ENCODE results near the gene MED27. TPM values are rescaled to one million over a fixed set of nuclear protein-coding genes. Genes with fewer than 3 reads are reported as not detected.
"Not testable (repeated sequence)": the region's sequence is repeated elsewhere in the genome, so short reads cannot be mapped to it uniquely, and the experiment has no call there.

The MED27 gene
- total RNA-seq, 2 experiments from 2014 or later, result 33.0 to 35.0 TPM

DNA sequence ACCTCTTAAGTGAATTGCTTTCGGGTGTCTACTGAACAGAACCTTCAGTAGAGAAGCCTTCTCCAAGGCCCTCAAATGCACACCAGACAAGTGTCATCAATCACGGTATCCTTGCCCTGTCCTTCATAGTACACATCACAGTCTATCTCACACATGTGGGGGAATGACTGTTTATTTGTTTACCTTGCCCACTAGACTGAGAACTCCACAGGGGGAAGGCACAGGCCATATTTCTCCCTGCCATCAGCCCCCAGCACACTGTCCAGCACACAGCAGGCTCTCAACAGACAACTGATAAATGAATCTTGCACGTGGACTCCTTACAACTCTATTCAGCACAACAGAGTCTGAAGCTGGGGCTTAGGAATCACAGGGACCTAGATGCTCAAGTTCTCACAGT lies 128.5 kb downstream of the MED27 start:
- CTCF ChIA-PET, result no interaction called here
- POLR2A ChIA-PET, result no interaction called here

- ChIA-PET POLR2A (no interaction called here), CTCF (no interaction called here)
Measured at GRCh38 chr9:131950487-131950886, 129.2 kb downstream of the MED27 start.

DNA sequence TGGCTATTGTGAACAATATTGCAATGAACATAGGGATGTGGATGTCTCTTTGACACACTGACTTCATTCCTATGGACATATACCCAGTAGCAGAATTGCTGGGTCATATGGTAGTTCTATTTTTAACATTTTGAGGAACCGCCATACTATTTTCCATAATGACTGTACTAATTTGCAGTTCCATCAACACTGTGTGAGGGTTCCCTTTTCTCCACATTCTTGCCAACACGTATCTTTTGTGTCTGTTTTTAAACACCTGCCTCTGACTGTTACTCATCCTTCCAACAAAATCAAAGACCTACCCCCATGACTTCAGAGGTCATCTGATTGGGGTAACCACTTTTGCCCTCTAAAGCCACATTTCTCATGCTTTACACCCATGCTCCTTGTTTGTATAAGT lies 133.5 kb downstream of the MED27 start:
- ChIA-PET POLR2A (no interaction called here), CTCF (no interaction called here)

- ChIA-PET POLR2A (no interaction called here), CTCF (no interaction called here)
Measured at GRCh38 chr9:131943351-131943841, 136.3 kb downstream of the MED27 start.

GRCh38 chr9:131942146-131942720 lies 137.4 kb downstream of the MED27 start:
- CTCF ChIA-PET, result no interaction called here
- POLR2A ChIA-PET, result interaction anchor here (0.6 kb wide), 1 partner anchor 153 kb away, joined by 3 read pairs; no protein-coding TSS in a partner anchor

GRCh38 chr9:131937451-131937850 lies 142.2 kb downstream of the MED27 start:
- POLR2A ChIA-PET, result no interaction called here
- CTCF ChIA-PET, result no interaction called here

GRCh38 chr9:131936929-131937328 lies 142.7 kb downstream of the MED27 start:
- CTCF ChIA-PET, result no interaction called here
- POLR2A ChIA-PET, result no interaction called here

DNA sequence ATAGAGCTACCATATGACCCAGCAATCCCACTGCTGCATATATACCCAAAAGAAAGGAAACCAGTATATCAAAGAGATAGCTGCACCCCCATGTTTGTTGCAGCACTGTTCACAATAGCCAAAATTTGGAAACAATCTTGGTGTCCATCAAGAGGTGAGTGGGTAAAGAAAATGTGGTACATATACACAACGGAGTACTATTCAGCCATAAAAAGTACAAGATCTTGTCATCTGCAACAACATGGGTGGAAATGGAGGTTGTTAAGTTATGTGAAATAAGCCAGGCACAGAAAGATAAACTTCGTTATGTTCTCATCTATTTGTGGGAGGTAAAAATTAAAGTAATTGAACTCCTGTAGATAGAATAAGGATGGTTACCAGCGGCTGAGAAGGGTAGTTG lies 145.0 kb downstream of the MED27 start:
- CTCF ChIA-PET, result no interaction called here
- POLR2A ChIA-PET, result no interaction called here

DNA sequence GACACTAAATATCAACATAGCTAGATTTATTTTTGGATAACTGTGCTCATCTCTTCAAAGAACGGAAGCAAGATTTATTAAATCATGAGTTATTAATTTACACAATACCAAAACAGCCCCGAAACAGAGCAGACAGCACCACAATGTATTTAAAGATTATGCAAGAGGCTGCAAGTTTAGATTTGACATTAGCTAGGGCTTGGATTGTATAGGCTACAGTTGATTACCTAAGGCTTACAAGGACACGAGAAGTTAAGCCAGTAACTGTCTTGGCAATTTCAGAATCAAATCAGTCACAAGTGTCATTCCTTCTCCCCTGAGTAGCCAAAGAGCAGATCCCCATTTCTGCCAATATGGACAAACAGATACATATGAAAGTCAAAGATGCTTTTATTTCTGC lies 152.6 kb downstream of the MED27 start:
- POLR2A ChIA-PET, result no interaction called here
- CTCF ChIA-PET, result no interaction called here

DNA sequence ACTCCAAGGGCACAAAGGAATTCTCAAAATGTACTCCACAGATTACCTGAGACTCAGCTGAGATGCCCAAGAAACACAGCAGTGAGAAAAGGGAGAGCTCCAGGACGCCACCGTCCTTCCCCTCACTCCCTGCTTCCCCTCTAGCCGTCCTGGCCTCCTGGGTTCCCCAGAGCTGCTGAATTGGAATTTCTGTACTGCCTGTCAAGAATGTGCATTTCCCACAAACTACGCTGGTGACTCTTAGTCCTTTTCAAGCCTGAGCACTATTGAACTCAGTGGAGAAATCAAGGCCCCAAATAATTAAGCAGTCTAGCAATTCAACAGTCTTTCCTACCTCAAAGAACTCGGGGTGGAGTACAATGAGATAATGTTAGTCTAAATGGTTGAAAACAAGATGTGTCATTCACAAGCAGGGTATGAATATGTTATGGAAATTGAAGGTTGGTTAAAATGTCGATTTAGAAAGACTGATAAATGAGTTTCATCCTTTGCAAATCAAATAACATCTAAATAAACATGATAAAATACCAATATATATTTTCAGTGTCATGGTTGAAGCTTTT lies 153.2 kb downstream of the MED27 start:
- CTCF ChIA-PET, result no interaction called here
- POLR2A ChIA-PET, result no interaction called here

GRCh38 chr9:131925677-131926177 lies 153.9 kb downstream of the MED27 start:
- ChIA-PET CTCF (no interaction called here), POLR2A (no interaction called here)

- ChIA-PET POLR2A (no interaction called here), CTCF (no interaction called here)
Measured at GRCh38 chr9:131923766-131924165, 155.9 kb downstream of the MED27 start.

DNA sequence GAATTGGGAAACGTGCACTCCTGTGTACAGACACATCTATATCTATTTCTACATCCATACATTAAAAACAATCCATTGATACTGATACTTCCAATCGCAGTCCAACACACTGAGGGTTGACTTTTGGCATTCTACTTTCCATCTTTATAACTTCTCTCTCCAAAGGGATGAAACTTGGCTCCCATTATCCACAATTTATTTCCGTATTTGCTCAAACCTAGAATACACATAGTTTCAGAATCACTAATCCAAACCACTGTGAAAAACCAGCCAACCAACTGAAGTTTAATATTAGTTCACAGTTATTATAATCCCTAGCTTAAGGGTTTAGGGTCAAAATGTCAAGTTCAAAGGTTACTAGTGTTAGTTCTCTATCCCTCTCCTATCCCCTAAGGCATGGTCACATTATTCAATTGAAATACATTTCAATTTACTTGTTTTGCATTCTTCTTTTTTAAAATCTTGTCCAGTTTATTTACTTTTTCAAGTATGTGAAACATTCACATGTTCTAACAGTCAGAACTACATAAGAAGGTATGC lies 156.5 kb downstream of the MED27 start:
- ChIA-PET POLR2A (no interaction called here), CTCF (no interaction called here)

- CTCF ChIA-PET, POLR2A ChIA-PET: not testable (repeated sequence)
Measured at GRCh38 chr9:131921635-131922034, 158.0 kb downstream of the MED27 start.

GRCh38 chr9:131919216-131919615 lies 160.5 kb downstream of the MED27 start:
- CTCF ChIA-PET, result no interaction called here
- POLR2A ChIA-PET, result interaction anchor here (0.6 kb wide), 1 partner anchor 794 kb away, joined by 3 read pairs; the partner anchor contains the start of gene NUP214

DNA sequence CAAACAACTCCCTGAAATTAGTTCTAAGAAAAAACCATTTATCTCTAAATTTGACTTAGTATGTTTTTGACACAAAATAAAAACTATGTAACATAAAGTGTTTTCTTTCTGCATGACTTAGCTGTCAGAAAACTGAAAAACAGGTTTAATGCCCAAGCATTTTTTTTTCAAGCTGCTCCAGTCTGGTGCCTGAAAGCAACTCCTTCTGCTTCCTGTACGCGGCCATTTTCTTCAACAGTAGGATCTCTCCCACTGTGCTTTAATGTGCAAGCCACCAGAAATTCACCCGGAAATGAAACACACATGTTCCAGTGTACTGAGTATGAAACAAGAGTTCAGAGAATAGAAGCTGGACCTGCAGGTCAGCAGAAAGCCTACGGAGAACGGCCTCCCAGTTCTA lies 161.2 kb downstream of the MED27 start:
- POLR2A ChIA-PET, result no interaction called here
- CTCF ChIA-PET, result no interaction called here

GRCh38 chr9:131917009-131917408 lies 162.7 kb downstream of the MED27 start:
- CTCF ChIA-PET, result no interaction called here

GRCh38 chr9:131915181-131915580 lies 164.5 kb downstream of the MED27 start:
- ChIA-PET CTCF (no interaction called here), POLR2A (no interaction called here)

More at GRCh38 chr9:131917009-131917408, 162.7 kb downstream of the MED27 start:
- POLR2A ChIA-PET, result no interaction called here

- CTCF ChIA-PET, result no interaction called here
- POLR2A ChIA-PET, result no interaction called here
Measured at GRCh38 chr9:131912671-131913070, 167.0 kb downstream of the MED27 start.

DNA sequence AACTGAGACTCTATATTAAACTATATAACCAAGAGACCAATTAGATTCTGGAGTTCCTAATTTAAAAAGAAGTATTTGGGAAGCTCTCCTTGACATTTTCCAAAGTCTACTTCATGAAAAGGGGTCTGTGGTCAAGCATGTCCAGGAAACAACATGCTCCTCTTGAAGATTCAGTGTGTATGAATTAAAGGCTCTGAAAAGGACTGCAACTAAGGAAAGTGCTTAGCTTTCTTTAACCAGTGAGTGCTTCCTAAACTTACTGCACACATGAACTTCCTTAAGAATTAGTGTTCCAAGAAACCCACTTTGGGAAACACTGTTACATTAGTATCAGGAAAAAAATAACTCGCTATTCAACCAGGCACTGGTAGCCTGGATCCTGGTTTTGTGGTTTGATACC lies 167.6 kb downstream of the MED27 start:
- ChIA-PET CTCF (no interaction called here), POLR2A (no interaction called here)

- POLR2A ChIA-PET, result no interaction called here
- CTCF ChIA-PET, result no interaction called here
Measured at GRCh38 chr9:131910572-131910971, 169.1 kb downstream of the MED27 start.

- CTCF ChIA-PET, result interaction anchor here (0.7 kb wide), 1 partner anchor 133 kb away, joined by 4 read pairs; no protein-coding TSS in a partner anchor
Measured at GRCh38 chr9:131905144-131905543, 174.5 kb downstream of the MED27 start.

More at GRCh38 chr9:131905144-131905543, 174.5 kb downstream of the MED27 start:
- POLR2A ChIA-PET, result no interaction called here
